ENCODE measurements around the gene RPL39.
"Not testable (repeated sequence)": the region's sequence is repeated elsewhere in the genome, so short reads cannot be mapped to it uniquely, and the experiment has no call there.

The RPL39 gene

DNA sequence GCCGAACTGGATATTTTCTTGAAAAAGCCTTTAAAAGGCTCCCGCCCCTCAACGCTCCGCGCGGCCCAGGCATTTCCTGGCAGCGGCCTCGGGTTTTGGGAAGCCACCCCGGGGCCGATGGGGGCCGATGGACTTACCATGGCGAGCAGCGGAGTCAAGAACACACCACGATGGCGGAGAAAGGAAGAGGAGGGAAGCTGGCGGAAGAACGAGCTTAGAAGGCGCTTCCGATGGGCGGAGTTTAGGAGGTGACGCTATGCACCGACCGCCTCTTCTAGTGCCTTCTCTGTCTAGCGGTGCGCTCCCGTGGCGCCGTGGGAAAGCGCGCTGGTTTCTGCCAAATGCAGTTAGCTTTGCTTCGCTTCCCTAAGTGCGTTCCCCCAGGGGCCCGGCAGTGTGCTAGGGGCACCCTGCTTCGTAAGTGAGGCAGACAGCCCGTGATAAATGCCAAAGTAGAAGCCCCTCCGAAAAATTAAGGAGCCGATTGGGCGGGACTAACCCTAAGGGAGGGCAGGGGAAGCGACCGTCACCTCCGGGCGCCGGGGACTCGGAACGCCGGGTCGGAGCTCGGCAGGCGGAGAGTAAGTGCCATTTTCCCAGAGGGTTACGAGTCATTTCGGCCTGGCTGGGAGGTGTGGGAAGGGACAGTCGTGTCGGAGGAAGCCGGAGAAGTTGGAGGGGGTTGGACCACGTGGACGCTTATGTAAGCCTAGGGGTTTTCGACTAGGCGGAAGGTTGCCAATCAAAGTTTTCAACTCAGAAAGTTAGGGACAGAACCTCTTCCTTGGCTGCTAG, at the start of gene RPL39:
Gene RPL39 (minus strand): TSS at position 194 of the 795 bp plus-strand sequence. CDS start 54 bp downstream, at position 140.
- H3K27ac Mint-ChIP-seq = peak within 1 kb of the TSS; percentile 98
- H3K4me3 Mint-ChIP-seq = peak within 1 kb of the TSS; percentile 86 to 95
- no peaks in the 10 kb centered on the region for H3K9me3 Mint-ChIP-seq
- no peaks in the 10 kb centered on the region for H3K27me3 Mint-ChIP-seq
- ATAC-seq (peak; percentile 96), DNase-seq (peak; percentile 76 to 85)
- H3K4me1 Mint-ChIP-seq = peaks cover 12% of the 10 kb centered on the region

DNA sequence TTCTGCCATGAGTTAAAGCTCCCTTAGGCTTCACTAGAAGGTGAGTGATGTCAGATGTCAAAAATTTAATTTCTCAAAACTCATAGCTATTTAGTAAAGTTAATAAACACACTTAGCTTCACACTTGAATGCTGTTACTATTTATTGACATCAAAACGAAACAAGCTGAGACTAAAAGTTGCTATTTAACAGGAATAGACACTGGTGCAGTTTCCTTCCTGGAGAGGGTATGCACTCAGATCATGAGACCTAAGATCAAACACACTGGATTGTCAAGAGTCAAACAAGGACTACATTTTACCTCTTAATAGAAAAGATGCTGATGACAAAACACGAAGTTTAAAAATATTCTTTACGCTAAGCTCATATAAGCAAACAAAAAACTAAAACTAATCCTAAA, 42.5 kb upstream of the RPL39 start:
- DNase-seq (no peak), ATAC-seq (no peak)
- Mint-ChIP-seq H3K9me3 (no peaks in the 10 kb centered on the region), H3K4me3 (no peak overlapping the region), H3K4me1 (no peaks in the 10 kb centered on the region), H3K27ac (no peak overlapping the region), H3K27me3 (no peaks in the 10 kb centered on the region)

DNA sequence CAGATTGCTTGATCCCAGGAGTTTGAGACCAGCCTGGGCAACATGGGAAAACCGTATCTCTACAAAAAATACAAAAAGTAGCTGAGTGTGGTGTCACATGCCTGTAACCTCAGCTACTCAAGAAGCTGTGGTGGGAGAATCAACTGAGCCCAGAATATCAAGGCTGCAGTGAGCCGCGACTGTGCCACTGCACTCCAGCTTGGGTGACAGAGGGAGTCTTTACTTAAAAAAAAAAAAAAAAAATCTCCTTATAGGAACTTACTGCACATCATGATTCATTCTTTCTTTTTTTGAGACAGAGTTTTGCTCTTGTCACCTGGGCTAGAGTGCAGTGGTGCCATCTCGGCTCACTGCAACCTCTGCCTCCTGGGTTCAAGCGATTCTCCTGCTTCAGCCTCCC, 37.0 kb upstream of the RPL39 start:
- no peak overlapping the region for H3K4me3 Mint-ChIP-seq
- no peaks in the 10 kb centered on the region for H3K9me3 Mint-ChIP-seq
- no peak for ATAC-seq
- no peaks in the 10 kb centered on the region for H3K27me3 Mint-ChIP-seq
- peaks cover 6% of the 10 kb centered on the region for H3K4me1 Mint-ChIP-seq
- no peak overlapping the region for H3K27ac Mint-ChIP-seq
- DNase-seq = no peak

DNA sequence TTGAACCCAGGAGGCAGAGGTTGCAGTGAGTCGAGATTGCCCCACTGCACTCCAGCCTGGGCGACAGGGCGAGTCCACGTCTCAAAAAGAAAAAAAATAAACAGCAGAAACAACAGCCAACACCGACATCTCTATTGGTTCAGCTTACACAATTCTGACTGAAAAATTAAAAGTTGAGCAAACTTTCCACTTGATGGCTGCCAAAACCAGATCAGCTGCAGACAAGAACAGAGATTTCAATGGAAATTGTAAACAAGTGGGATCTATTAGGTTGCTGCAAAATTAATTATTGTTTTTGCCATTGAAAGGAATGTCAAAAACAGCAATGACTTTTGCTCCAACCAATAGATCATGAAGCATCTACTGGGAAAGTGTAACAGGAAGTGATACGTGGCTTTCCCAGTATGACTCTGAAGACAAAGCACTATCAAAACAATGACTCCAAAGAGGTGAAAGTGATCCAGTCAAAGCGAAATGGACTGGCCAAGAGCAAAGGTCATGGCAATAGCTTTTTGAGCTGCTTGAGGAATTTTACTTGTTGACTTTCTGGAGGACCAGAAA, 35.0 kb upstream of the RPL39 start:
- ATAC-seq = peak; percentile 73
- Mint-ChIP-seq H3K4me1 (peaks cover 13% of the 10 kb centered on the region), H3K27me3 (no peaks in the 10 kb centered on the region), H3K9me3 (no peaks in the 10 kb centered on the region), H3K27ac (no peak overlapping the region), H3K4me3 (no peak overlapping the region)
- peak in 1 of 2 donors; percentile 15 for DNase-seq

DNA sequence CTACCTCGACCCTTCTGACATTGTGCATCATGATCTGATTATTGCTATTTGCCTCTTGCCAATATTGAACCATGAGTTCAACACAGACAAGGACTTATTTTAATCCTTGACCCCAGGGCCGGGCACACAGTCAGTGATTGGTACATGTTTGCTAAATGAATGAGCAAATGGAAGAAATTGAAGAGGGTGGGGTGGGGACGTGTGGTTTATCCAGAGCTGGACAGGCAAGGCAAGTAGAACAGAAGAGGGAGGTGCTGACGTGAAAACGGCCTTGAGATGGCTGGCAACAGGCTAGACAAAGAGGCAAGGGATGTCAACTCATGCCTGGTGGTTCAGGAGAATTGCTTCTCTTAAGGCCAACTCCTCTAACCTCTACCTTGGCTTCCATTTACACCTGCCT, 32.8 kb upstream of the RPL39 start:
- not testable (repeated sequence) for H3K27me3 Mint-ChIP-seq, H3K9me3 Mint-ChIP-seq, H3K4me3 Mint-ChIP-seq, DNase-seq, H3K27ac Mint-ChIP-seq, ATAC-seq
- H3K4me1 Mint-ChIP-seq = peaks cover 13% of the 10 kb centered on the region

DNA sequence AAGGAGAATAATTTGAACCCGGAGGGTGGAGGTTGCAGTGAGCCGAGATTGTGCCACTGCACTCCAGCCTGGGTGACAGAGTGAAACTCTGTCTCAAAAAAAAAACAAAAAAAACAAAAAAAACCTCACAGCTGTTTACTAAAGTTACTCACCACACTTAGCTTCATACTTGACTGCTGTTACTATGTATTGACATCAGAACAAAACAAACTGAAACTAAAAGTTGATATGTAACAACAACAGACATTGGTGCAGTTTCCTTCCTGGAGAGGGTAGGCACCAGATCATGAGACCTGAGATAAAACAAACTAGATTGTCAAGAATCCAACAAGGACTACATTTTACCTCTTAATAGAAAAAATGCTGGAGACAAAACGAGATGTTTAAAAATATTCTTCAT, 30.3 kb upstream of the RPL39 start:
- peak; percentile 89 for ATAC-seq
- not testable (repeated sequence) for H3K27me3 Mint-ChIP-seq, DNase-seq, H3K9me3 Mint-ChIP-seq, H3K4me1 Mint-ChIP-seq, H3K4me3 Mint-ChIP-seq
- peak overlapping the region in 1 of 2 donors; percentile 75 for H3K27ac Mint-ChIP-seq

DNA sequence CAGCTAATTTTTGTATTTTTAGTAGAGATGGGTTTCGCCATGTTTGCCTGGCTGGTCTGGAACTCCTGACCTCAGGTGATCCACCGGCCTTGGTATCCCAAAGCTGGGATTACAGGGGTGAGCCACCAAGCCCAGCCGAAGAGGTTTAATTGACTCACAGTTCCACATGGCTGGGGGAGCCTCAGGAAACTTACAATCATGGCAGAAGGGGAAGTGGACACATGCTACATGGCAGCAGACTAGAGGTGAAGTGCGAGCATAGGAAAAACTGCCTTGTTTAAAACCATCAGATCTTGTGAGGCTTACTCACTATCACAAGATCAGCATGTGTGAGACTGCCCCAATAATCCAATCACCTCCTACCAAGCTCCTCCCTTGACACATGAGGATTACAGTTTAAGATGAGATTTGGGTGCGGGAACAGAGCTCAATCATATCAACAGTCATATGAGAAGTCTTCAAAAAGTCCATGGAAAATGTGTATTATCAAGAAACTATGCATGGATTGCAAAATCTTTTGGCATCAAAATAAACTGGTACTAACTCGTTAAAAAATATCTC, 25.8 kb upstream of the RPL39 start:
- ATAC-seq (no peak), DNase-seq (no peak)
- Mint-ChIP-seq H3K27me3 (no peaks in the 10 kb centered on the region), H3K4me1 (peaks cover 2% of the 10 kb centered on the region), H3K27ac (no peak overlapping the region), H3K4me3 (no peak overlapping the region), H3K9me3 (no peaks in the 10 kb centered on the region)

DNA sequence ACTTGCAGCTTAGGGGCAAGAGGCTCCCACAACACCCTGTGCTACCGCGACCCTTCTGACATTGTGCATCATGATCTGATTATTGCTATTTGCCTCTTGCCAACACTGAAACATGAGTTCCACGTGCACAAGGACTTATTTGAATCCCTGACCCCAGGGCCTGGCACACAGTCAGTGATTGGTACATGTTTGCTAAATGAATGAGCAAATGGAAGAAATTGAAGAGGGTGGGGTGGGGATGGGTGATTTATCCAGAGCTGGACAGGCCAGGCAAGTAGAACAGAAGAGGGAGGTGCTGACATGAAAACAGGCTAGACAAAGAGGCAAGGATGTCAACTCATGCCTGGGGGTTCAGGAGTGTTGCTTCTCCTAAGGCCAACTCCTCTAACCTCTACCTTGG, 24.9 kb upstream of the RPL39 start:
- no peak for ATAC-seq
- H3K4me1 Mint-ChIP-seq = no peaks in the 10 kb centered on the region
- no peak overlapping the region for H3K4me3 Mint-ChIP-seq
- H3K27ac Mint-ChIP-seq = no peak overlapping the region
- H3K27me3 Mint-ChIP-seq = no peaks in the 10 kb centered on the region
- H3K9me3 Mint-ChIP-seq = no peaks in the 10 kb centered on the region
- no peak for DNase-seq

DNA sequence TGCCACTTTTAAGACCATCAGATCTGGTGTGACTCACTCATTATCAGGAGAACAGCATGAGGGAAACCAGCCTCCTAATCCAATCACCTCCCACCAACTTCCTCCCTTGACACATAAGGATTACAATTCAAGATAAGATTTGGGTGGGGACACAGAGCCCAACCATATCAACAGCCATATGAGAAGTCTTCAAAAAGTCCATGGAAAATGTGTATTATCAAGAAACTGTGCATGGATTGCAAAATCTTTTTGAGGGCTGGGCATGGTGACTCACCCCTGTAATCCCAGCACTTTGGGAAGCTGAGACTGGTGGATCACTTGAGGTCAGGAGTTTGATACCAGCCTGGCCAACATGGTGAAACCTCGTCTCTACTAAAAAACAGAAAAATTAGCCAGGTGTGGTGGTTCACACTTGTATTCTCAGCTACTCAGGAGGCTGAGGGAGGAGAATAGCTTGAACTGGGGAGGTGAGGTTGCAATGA, 17.8 kb upstream of the RPL39 start:
- no peaks in the 10 kb centered on the region for H3K27me3 Mint-ChIP-seq
- DNase-seq (no peak), ATAC-seq (no peak)
- no peak overlapping the region for H3K27ac Mint-ChIP-seq
- H3K4me1 Mint-ChIP-seq = no peaks in the 10 kb centered on the region
- H3K4me3 Mint-ChIP-seq = no peak overlapping the region
- no peaks in the 10 kb centered on the region for H3K9me3 Mint-ChIP-seq

DNA sequence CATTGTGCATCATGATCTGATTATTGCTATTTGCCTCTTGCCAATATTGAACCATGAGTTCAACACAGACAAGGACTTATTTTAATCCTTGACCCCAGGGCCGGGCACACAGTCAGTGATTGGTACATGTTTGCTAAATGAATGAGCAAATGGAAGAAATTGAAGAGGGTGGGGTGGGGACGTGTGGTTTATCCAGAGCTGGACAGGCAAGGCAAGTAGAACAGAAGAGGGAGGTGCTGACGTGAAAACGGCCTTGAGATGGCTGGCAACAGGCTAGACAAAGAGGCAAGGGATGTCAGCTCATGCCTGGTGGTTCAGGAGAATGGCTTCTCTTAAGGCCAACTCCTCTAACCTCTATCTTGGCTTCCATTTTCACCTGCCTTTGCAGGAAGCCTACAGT, 17.0 kb upstream of the RPL39 start:
- not testable (repeated sequence) for ATAC-seq, DNase-seq, H3K4me1 Mint-ChIP-seq, H3K27ac Mint-ChIP-seq, H3K27me3 Mint-ChIP-seq, H3K4me3 Mint-ChIP-seq, H3K9me3 Mint-ChIP-seq

DNA sequence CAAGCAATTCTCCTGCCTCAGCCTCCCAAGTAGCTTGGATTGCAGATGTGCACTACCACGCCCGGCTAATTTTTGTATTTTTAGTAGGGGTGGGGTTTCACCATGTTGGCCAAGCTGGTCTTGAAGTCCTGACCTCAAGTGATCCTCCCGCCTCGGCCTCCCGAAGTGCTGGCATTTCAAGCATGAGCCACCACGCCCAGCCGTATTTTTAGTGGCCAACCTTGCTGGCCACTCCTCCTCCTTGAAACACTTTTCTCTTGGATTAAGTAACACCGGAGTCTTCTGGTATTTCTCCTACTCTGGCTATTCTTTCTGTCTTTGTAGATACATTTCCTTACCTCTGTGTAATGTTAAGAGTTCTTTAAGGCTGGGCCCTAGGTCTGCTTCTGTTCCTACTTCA, 11.1 kb upstream of the RPL39 start:
- no peak overlapping the region for H3K27ac Mint-ChIP-seq
- H3K27me3 Mint-ChIP-seq = no peaks in the 10 kb centered on the region
- DNase-seq = no peak
- no peak overlapping the region for H3K4me3 Mint-ChIP-seq
- no peaks in the 10 kb centered on the region for H3K4me1 Mint-ChIP-seq
- H3K9me3 Mint-ChIP-seq = no peaks in the 10 kb centered on the region
- ATAC-seq = no peak

DNA sequence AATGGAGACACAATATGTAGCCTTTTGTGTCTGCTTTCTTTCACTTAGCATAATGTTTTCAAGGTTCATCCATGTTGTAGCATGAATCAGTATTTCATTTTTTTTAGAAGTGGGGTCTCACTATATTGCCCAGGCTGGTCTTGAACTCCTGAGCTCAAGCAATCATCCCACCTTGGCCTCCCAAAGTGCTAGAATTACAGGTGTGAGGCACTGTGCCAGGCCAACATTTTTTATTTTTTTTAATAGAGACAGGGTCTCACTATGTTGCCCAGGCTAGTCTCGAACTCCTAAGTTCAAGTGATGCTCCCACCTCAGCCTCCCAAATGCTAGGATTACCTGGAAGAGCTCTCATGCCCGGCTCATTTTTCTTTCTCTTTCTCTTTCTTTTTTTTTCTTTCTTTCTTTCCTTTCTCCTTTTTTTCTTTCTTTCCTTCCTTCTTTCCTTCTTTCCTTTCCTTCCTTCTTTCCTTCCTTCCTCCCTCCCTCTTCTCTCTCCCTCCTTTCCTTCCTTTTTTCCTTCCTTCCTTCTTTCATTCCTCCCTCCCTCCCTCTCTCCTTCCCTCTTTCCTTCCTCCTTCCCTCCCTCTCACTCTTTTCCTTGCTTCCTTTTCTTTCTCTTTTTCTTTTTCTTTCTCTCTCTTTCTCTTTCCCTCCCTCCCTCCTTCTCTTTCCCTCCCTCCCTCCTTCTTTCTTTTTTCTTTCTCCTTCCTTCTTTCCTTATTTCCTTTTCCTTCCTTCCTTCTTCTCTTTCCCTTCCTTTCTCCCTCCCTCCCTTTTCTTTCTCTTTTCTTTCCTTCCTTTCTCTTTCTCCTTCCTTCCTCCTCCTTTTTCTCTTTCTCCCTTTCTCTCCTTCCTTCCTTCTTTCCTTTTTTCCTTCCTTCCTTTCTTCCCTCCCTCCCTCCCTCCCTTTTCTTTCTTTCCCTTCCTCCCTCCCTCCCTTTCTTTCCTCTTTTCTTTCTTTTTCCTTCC, 10.1 kb upstream of the RPL39 start:
- Mint-ChIP-seq H3K4me3 (no peak overlapping the region), H3K27me3 (no peaks in the 10 kb centered on the region), H3K27ac (no peak overlapping the region), H3K4me1 (no peaks in the 10 kb centered on the region), H3K9me3 (no peaks in the 10 kb centered on the region)
- ATAC-seq (no peak), DNase-seq (no peak)

DNA sequence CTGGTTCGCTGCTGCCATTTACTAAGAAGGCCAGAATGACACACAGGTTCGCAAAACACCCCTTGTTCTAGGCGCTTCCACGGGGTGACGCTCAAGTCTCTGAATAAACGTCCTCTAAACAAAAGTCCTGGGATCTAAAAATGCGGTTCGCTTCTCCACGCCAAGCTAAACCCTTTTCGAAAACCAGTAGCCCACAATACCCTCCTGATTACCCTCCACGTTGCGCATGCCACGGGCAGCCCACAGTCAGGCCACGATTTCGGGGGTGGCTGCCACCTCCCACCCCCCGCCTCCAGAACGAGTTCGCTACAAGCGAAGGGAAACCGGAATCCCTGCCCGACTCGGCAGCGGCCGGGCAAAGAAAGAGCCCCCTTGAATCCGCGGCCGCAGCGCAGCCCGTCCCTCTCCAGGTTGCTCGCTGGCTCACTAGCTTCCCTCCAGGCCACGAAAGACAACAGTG, 423 bp downstream of the RPL39 start:
- no peaks in the 10 kb centered on the region for H3K27me3 Mint-ChIP-seq
- peak; percentile 16 to 42 for DNase-seq
- peak; percentile 32 for ATAC-seq
- peak overlapping the region; percentile 86 to 95 for H3K4me3 Mint-ChIP-seq
- no peaks in the 10 kb centered on the region for H3K9me3 Mint-ChIP-seq
- H3K27ac Mint-ChIP-seq = peak overlapping the region; percentile 98
- peaks cover 12% of the 10 kb centered on the region for H3K4me1 Mint-ChIP-seq

DNA sequence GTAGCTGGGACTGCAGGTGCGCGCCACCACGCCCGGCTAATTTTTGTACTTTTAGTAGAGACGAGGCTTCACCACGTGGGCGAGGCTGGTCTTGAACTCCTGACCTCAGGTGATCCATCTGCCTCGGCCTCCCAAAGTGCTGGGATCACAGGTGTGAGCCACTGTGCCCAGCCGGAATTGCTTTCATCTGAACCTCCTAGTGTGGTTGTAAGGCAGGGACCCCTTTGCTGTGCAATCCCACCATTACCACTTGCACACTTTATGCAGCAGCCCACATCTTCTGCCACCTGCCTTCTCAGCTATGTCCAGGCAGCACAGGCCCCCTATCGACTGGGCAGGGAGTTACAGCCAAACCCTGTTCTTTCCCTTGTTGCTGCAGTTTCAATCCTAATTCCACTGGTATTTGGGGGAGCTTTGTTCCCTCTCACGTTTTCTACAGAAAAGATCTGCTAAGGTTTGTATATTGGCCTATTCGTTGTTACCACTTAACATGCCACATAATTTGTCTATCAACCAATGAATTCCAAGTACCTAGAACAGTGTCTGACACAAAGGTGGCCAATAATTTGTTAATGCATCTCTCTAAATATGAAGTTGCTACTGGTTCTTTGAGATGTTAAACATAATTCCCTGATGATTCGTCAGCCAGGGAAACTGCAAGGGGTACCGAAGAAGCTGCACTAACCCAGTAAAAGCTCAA, 6.5 kb downstream of the RPL39 start:
- H3K4me1 Mint-ChIP-seq = peaks cover 29% of the 10 kb centered on the region
- peak; percentile 35 to 42 for DNase-seq
- peak; percentile 62 for ATAC-seq
- H3K27ac Mint-ChIP-seq = peak overlapping the region in 1 of 2 donors; percentile 59
- no peaks in the 10 kb centered on the region for H3K9me3 Mint-ChIP-seq
- peak overlapping the region; percentile 4 to 6 for H3K4me3 Mint-ChIP-seq
- no peaks in the 10 kb centered on the region for H3K27me3 Mint-ChIP-seq

DNA sequence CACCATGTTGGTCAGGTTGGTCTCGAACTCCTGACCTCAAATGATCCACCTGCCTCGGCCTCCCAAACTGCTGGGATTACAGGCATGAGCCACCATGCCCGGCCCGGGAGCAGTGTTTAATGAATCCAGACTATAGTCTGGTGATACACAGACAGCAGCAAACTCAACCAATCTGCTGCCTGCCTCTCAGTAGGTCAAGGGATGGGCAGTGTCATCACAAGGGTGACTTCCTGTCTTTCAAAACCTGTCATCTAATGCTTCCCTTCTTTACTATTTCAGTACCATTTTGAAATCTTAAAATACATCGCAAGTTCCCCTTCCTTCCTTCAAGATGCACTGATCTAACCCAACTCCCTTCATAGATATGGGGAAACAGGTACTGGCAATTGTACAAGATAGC, 8.4 kb downstream of the RPL39 start:
- H3K9me3 Mint-ChIP-seq = no peaks in the 10 kb centered on the region
- H3K4me3 Mint-ChIP-seq = no peak overlapping the region
- peaks cover 22% of the 10 kb centered on the region for H3K4me1 Mint-ChIP-seq
- H3K27ac Mint-ChIP-seq = peak overlapping the region in 1 of 2 donors; percentile 86
- H3K27me3 Mint-ChIP-seq = no peaks in the 10 kb centered on the region
- DNase-seq (no peak), ATAC-seq (no peak)
